Measurements from ENCODE around the gene NRG2. TPM values are rescaled to one million over a fixed set of nuclear protein-coding genes. Genes with fewer than 3 reads are reported as not detected.

The NRG2 gene
- polyA plus RNA-seq, 1 of the 3 experiments (the other 2 are of a cell fraction): 3.7 TPM

DNA sequence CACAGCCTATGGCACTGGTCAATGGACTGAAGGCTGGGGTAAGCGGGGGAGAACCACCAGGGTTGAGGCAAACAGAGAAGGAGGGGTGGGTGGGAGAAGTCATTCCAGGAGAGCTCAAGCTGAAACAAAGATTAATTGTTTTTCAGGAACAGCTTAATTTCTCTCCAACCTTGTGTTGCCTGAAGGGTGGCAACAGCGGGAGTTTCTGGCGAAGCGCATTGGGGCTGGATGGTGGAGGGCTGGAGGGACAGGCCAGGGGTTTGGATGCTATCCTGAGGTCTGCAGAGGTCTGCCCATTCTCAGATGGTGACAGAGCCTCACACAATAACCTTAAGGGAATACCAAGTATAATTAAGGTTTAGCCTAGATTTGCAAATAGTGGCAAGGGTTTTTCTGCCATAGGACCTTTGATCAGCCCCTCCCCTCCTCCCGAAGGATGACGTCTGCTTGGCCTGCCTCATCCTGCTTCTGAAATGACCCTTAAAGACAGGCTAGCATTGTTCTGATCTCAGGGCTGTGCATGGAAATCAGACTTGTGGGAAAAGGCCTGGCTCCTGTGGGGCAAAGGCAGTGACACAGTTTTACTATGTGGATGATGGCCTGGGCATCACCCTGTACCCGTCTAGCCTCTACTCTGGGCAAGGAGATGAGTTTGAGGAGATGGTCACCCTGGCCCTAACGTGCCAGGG, 214.7 kb downstream of the NRG2 start:
- Histone ChIP-seq H3K4me1 (ENCODE audit: control insufficient read depth in 1 of 2, insufficient read depth in 2 of 2, low read depth in 1 of 2, low read length in 1 of 2) (no peaks in the 10 kb centered on the region), H4K20me1 (ENCODE audit: insufficient read depth) (no peaks in the 10 kb centered on the region), H2AFZ (ENCODE audit: low read depth) (no peak overlapping the region), H3K27ac (ENCODE audit: low read depth in 2 of 2, low read length in 1 of 2) (no peak overlapping the region), H3K36me3 (replicated peaks in 1 of 2; ENCODE audit: control insufficient read depth in 1 of 2, insufficient read depth in 2 of 2, low read length in 1 of 2) (no peaks in the 10 kb centered on the region), H3F3A (replicated peaks; ENCODE audit: insufficient read depth) (no peaks in the 10 kb centered on the region), H3K79me2 (ENCODE audit: insufficient read depth) (no peaks in the 10 kb centered on the region), H3K4me2 (no peak overlapping the region), H3K9me3 (no peaks in the 10 kb centered on the region), H3K9me2 (no peaks in the 10 kb centered on the region), H3K27me3 (ENCODE audit: insufficient read depth) (peaks cover 18% of the 10 kb centered on the region), H3K4me3 (ENCODE audit: low read depth in 2 of 2, low read length in 1 of 2) (no peak overlapping the region), H3K9ac (no peak overlapping the region)
- DNase-seq: no peak
- CTCF ChIA-PET: interaction anchor here (0.6 to 2.8 kb wide), 3 partner anchors 35 to 973 kb away, joined by 3 to 17 read pairs (median 3); no protein-coding TSS in a partner anchor
- POLR2A ChIA-PET: no interaction called here
- WGBS (ENCODE audit: low lambda C conversion rate): 60% methylated on average over 8 of the region's 8 CpGs
- TF ChIP-seq FOXM1 (IDR thresholded peaks at IDR 0.05; ENCODE audit: low read depth) (no peak), GABPA (IDR thresholded peaks at IDR 0.05; ENCODE audit: low read depth) (no peak), SMC3 (IDR thresholded peaks at IDR 0.05; ENCODE audit: low read depth, low read length) (no peak), RXRA (IDR thresholded peaks at IDR 0.05; ENCODE audit: borderline replicate concordance, low read depth) (no peak), EZH2phosphoT487 (IDR thresholded peaks at IDR 0.05; ENCODE audit: borderline replicate concordance, low read depth) (no peak), POLR2AphosphoS5 (IDR thresholded peaks at IDR 0.05; ENCODE audit: low read depth, low read length) (no peak)
- TF ChIP-seq, protein P1, sequence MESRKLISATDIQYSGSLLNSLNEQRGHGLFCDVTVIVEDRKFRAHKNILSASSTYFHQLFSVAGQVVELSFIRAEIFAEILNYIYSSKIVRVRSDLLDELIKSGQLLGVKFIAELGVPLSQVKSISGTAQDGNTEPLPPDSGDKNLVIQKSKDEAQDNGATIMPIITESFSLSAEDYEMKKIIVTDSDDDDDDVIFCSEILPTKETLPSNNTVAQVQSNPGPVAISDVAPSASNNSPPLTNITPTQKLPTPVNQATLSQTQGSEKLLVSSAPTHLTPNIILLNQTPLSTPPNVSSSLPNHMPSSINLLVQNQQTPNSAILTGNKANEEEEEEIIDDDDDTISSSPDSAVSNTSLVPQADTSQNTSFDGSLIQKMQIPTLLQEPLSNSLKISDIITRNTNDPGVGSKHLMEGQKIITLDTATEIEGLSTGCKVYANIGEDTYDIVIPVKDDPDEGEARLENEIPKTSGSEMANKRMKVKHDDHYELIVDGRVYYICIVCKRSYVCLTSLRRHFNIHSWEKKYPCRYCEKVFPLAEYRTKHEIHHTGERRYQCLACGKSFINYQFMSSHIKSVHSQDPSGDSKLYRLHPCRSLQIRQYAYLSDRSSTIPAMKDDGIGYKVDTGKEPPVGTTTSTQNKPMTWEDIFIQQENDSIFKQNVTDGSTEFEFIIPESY (IDR thresholded peaks at IDR 0.05; ENCODE audit: borderline replicate concordance, low read depth): no peak

DNA sequence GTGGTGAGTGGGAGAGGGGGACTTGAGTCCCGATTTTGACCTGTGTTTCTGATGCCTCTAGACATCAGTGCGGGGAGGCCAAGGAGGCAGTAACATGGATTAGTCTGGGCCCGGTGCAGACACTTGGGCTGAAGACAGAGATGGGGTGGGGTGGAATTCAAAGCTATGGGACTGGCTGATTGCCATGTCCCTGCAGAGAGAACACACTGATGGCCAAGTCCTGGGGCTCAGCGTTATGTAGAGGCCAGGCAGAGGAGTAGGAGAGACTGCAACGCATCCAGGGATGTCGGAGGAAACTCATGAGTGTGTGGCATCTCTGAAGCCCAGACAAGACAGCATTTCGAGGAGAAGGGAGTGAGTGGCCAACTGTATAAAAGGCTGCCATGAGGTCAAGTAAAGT, 217.4 kb downstream of the NRG2 start:
- CTCF ChIA-PET: interaction anchor here (0.8 to 2.8 kb wide), 5 partner anchors 18 to 50 kb away, joined by 3 to 17 read pairs (median 4); no protein-coding TSS in a partner anchor
- Histone ChIP-seq H4K20me1 (ENCODE audit: insufficient read depth) (no peaks in the 10 kb centered on the region), H3K9me3 (no peaks in the 10 kb centered on the region), H3K27me3 (ENCODE audit: insufficient read depth) (0 out of 2 replicates have a peak, but pooled peaks cover 5% of the 10 kb centered on the region), H3F3A (replicated peaks; ENCODE audit: insufficient read depth) (no peaks in the 10 kb centered on the region), H3K79me2 (ENCODE audit: insufficient read depth) (no peaks in the 10 kb centered on the region), H3K36me3 (replicated peaks in 1 of 2; ENCODE audit: control insufficient read depth in 1 of 2, insufficient read depth in 2 of 2, low read length in 1 of 2) (no peaks in the 10 kb centered on the region), H3K4me3 (ENCODE audit: low read depth in 2 of 2, low read length in 1 of 2) (no peak overlapping the region), H2AFZ (ENCODE audit: low read depth) (no peak overlapping the region), H3K4me1 (ENCODE audit: control insufficient read depth in 1 of 2, insufficient read depth in 2 of 2, low read depth in 1 of 2, low read length in 1 of 2) (no peaks in the 10 kb centered on the region), H3K9ac (no peak overlapping the region), H3K9me2 (no peaks in the 10 kb centered on the region), H3K27ac (ENCODE audit: low read depth in 2 of 2, low read length in 1 of 2) (no peak overlapping the region), H3K4me2 (no peak overlapping the region)
- 53% methylated on average over 7 of the region's 7 CpGs for WGBS (ENCODE audit: low lambda C conversion rate)
- no peak for TF ChIP-seq FOXM1 (IDR thresholded peaks at IDR 0.05; ENCODE audit: low read depth)
- no peak for TF ChIP-seq TCF12 (IDR thresholded peaks at IDR 0.05)
- no peak for TF ChIP-seq GABPA (IDR thresholded peaks at IDR 0.05; ENCODE audit: low read depth)
- TF ChIP-seq MXI1 (IDR thresholded peaks at IDR 0.05; ENCODE audit: low read depth, low read length): no peak
- no peak for TF ChIP-seq MEF2A (IDR thresholded peaks at IDR 0.05; ENCODE audit: borderline replicate concordance, low read depth)
- TF ChIP-seq EZH2phosphoT487 (IDR thresholded peaks at IDR 0.05; ENCODE audit: borderline replicate concordance, low read depth): no peak
- TF ChIP-seq, protein P2, sequence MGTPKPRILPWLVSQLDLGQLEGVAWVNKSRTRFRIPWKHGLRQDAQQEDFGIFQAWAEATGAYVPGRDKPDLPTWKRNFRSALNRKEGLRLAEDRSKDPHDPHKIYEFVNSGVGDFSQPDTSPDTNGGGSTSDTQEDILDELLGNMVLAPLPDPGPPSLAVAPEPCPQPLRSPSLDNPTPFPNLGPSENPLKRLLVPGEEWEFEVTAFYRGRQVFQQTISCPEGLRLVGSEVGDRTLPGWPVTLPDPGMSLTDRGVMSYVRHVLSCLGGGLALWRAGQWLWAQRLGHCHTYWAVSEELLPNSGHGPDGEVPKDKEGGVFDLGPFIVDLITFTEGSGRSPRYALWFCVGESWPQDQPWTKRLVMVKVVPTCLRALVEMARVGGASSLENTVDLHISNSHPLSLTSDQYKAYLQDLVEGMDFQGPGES (IDR thresholded peaks at IDR 0.05; ENCODE audit: low read depth, low read length): no peak
- TF ChIP-seq, protein P3, sequence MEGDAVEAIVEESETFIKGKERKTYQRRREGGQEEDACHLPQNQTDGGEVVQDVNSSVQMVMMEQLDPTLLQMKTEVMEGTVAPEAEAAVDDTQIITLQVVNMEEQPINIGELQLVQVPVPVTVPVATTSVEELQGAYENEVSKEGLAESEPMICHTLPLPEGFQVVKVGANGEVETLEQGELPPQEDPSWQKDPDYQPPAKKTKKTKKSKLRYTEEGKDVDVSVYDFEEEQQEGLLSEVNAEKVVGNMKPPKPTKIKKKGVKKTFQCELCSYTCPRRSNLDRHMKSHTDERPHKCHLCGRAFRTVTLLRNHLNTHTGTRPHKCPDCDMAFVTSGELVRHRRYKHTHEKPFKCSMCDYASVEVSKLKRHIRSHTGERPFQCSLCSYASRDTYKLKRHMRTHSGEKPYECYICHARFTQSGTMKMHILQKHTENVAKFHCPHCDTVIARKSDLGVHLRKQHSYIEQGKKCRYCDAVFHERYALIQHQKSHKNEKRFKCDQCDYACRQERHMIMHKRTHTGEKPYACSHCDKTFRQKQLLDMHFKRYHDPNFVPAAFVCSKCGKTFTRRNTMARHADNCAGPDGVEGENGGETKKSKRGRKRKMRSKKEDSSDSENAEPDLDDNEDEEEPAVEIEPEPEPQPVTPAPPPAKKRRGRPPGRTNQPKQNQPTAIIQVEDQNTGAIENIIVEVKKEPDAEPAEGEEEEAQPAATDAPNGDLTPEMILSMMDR (IDR thresholded peaks at IDR 0.05): no peak
- no peak for DNase-seq
- POLR2A ChIA-PET: no interaction called here
